HG03521 (cell line): Measurements from ENCODE around the gene SACS.
"Not testable (repeated sequence)": the region's sequence is repeated elsewhere in the genome, so short reads cannot be mapped to it uniquely, and the experiment has no call there.

ENCODE experiments used
- ATAC-seq: cut with Tn5 transposase; IDR thresholded peaks from one replicate; pipeline ENCODE4 v1.9.1; 2021; ENCODE audit warnings: mild to moderate bottlenecking, moderate library complexity; ENCODE audit not compliant: unreplicated experiment

Gene SACS

GRCh38 chr13:23418776-23419683, 14.5 kb downstream of the SACS start:
- ATAC-seq = no peak

GRCh38 chr13:23414682-23415081, 18.8 kb downstream of the SACS start:
- ATAC-seq = no peak

GRCh38 chr13:23411706-23412105, 21.8 kb downstream of the SACS start:
- no peak for ATAC-seq

GRCh38 chr13:23411220-23411619, 22.3 kb downstream of the SACS start:
- ATAC-seq = no peak

GRCh38 chr13:23408026-23408425, 25.5 kb downstream of the SACS start:
- no peak for ATAC-seq

GRCh38 chr13:23401156-23401555, 32.3 kb downstream of the SACS start:
- not testable (repeated sequence) for ATAC-seq

- no peak for ATAC-seq
These were observed 34.2 kb downstream of the SACS start for GRCh38 chr13:23399347-23399746.

GRCh38 chr13:23394821-23395220, 38.7 kb downstream of the SACS start:
- ATAC-seq = no peak

- ATAC-seq = no peak
These were observed 40.4 kb downstream of the SACS start for GRCh38 chr13:23392925-23393645.

GRCh38 chr13:23392313-23392712, 41.2 kb downstream of the SACS start:
- no peak for ATAC-seq

GRCh38 chr13:23391752-23392151, 41.8 kb downstream of the SACS start:
- no peak for ATAC-seq

- no peak for ATAC-seq
These were observed 47.0 kb downstream of the SACS start for GRCh38 chr13:23386533-23386932.

GRCh38 chr13:23385931-23386330, 47.6 kb downstream of the SACS start:
- no peak for ATAC-seq

- ATAC-seq = peak; percentile 70
These were observed 49.4 kb downstream of the SACS start for GRCh38 chr13:23384111-23384510.

GRCh38 chr13:23383151-23383550, 50.4 kb downstream of the SACS start:
- no peak for ATAC-seq

- no peak for ATAC-seq
These were observed 51.6 kb downstream of the SACS start for GRCh38 chr13:23381866-23382265.

- no peak for ATAC-seq
These were observed 53.0 kb downstream of the SACS start for GRCh38 chr13:23380534-23380933.

GRCh38 chr13:23377983-23378632, 55.4 kb downstream of the SACS start:
- no peak for ATAC-seq

- ATAC-seq = no peak
These were observed 55.9 kb downstream of the SACS start for GRCh38 chr13:23377579-23377978.

GRCh38 chr13:23375001-23375971, 58.2 kb downstream of the SACS start:
- peak; percentile 81 for ATAC-seq
